Measurements from ENCODE around the gene ANO1. TPM values are rescaled to one million over a fixed set of nuclear protein-coding genes. Genes with fewer than 3 reads are reported as not detected.
A peak's percentile ranks its signal among the peaks of the same experiment; 100 is the strongest.

The ANO1 gene
- total RNA-seq, 6 experiments from 2014 or later, result not detected

DNA sequence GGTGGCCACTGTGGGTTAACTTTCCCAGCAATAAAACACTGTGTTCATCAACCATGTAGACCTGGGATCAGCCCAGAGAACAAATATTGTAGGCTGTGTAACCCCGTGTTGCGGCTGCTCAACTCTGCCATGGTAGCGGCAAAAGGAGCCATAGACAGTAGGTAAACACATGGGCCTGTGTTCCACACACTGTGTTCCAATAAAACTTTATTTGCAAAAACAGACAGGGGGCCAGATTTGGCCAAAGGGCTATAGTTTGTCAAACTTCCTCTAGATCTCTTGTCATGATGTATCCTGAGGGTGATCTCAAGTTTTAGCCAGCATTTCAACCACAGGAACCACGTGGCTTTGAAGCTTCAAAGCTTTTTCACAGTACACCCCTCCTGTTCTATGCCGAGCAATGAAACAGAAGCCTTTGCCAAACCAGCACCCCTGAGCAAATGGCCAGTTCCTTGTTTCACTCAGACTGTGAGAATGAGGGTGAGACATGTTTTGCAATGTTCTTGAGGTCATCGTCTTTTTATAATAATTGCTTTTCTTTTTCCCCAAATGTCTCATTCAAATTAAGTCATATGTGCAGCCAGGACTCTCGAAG, 75.1 kb downstream of the ANO1 start:
- no peaks in the 10 kb centered on the region for H3K4me1 Mint-ChIP-seq (ENCODE audit: low read depth)
- TF ChIP-seq, protein P1, sequence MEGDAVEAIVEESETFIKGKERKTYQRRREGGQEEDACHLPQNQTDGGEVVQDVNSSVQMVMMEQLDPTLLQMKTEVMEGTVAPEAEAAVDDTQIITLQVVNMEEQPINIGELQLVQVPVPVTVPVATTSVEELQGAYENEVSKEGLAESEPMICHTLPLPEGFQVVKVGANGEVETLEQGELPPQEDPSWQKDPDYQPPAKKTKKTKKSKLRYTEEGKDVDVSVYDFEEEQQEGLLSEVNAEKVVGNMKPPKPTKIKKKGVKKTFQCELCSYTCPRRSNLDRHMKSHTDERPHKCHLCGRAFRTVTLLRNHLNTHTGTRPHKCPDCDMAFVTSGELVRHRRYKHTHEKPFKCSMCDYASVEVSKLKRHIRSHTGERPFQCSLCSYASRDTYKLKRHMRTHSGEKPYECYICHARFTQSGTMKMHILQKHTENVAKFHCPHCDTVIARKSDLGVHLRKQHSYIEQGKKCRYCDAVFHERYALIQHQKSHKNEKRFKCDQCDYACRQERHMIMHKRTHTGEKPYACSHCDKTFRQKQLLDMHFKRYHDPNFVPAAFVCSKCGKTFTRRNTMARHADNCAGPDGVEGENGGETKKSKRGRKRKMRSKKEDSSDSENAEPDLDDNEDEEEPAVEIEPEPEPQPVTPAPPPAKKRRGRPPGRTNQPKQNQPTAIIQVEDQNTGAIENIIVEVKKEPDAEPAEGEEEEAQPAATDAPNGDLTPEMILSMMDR (IDR thresholded peaks at IDR 0.05), result no peak
- H3K9me3 Mint-ChIP-seq, result no peaks in the 10 kb centered on the region
- peaks cover 36% of the 10 kb centered on the region for H3K27me3 Mint-ChIP-seq (ENCODE audit: insufficient read depth)
- H3K27ac Mint-ChIP-seq, result no peak overlapping the region
- no peak for DNase-seq
- H3K36me3 Mint-ChIP-seq (ENCODE audit: low read depth), result no peaks in the 10 kb centered on the region
- H3K4me3 Mint-ChIP-seq, result no peak overlapping the region

DNA sequence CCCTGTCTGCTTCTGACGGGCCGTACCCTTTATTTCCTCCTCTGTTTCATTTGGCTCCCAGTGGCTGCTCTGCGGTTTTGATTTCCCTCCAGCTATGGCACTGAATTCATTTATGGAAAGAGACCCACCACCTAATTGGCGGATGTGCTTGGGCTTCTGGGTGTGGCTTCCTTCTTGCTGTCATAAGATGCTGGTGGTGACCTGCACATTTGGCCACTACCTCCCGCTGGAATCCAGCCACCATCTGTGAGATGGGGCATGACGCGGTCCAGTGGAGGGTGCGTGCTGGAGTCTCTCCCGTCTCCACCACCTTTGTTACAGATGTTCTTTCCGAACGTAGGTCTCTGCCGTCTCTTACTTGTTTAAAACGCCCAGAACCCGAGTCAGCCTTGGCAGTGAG, 77.3 kb downstream of the ANO1 start:
- no peak for DNase-seq
- Mint-ChIP-seq H3K36me3 (ENCODE audit: low read depth) (no peaks in the 10 kb centered on the region), H3K27me3 (ENCODE audit: insufficient read depth) (peaks cover 37% of the 10 kb centered on the region), H3K27ac (no peak overlapping the region), H3K4me3 (no peak overlapping the region), H3K4me1 (ENCODE audit: low read depth) (no peaks in the 10 kb centered on the region), H3K9me3 (no peaks in the 10 kb centered on the region)
- TF ChIP-seq, protein P1 (IDR thresholded peaks at IDR 0.05), result no peak

DNA sequence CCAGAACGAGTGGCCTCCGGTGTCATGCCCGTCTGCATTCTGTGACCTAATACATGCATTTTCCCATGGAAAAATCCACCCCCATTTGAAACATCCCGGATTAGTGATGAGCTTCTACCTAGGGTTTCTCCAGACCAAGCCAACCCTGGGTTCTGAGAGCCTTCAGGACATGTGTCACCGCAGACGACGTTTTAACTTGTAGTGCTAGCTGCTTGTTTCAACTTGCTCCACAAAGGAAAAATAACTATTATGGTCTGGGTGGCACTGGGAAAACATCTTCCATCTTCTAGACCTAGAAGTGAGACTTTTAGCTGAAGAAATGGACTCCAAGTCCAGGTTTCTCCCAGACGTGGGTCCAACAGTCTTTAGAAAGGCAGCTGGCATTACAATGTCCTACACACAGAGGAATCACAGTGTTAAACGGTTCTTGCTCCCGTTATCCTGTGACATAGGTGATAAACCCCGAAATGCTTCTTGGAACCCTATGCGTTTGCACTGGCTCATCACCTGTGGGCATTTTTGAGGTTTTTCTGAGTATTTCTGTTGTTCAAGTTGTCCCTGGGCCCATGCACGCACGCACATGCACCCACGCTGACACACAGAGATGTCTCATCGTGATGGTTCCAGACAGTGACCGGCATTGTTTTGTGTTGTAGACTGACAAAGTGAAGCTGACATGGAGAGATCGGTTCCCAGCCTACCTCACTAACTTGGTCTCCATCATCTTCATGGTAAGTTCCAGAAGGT, 78.3 kb downstream of the ANO1 start:
- Mint-ChIP-seq H3K27ac (no peak overlapping the region), H3K4me3 (no peak overlapping the region), H3K9me3 (no peaks in the 10 kb centered on the region), H3K36me3 (ENCODE audit: low read depth) (no peaks in the 10 kb centered on the region), H3K4me1 (ENCODE audit: low read depth) (no peaks in the 10 kb centered on the region), H3K27me3 (ENCODE audit: insufficient read depth) (peaks cover 37% of the 10 kb centered on the region)
- DNase-seq, result no peak
- TF ChIP-seq, protein P1 (IDR thresholded peaks at IDR 0.05), result no peak

DNA sequence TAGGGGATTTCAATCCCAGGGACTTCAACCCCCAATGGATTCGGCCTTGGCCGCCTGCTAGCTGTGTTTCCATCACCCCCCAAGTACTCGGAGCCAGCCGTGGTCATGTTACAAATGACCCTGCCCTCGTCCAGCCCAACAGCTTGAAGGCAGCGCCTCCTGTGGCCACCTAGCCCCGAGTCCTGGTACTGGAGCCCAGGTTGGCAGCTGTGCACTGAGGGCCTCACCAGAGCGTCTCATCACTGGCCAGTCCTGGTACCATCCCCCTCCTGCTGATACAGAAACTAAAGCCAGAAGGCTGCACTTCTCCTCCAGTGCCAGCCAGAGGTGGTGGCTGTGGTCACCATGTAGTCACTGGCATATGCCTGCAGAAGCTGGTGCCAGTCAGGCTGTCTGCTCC, 80.1 kb downstream of the ANO1 start:
- peak; percentile 1 for DNase-seq
- no peaks in the 10 kb centered on the region for H3K4me1 Mint-ChIP-seq (ENCODE audit: low read depth)
- H3K9me3 Mint-ChIP-seq, result no peaks in the 10 kb centered on the region
- H3K27ac Mint-ChIP-seq, result no peak overlapping the region
- no peaks in the 10 kb centered on the region for H3K36me3 Mint-ChIP-seq (ENCODE audit: low read depth)
- peaks cover 24% of the 10 kb centered on the region for H3K27me3 Mint-ChIP-seq (ENCODE audit: insufficient read depth)
- no peak overlapping the region for H3K4me3 Mint-ChIP-seq
- TF ChIP-seq, protein P1 (IDR thresholded peaks at IDR 0.05), result peak; percentile 67

DNA sequence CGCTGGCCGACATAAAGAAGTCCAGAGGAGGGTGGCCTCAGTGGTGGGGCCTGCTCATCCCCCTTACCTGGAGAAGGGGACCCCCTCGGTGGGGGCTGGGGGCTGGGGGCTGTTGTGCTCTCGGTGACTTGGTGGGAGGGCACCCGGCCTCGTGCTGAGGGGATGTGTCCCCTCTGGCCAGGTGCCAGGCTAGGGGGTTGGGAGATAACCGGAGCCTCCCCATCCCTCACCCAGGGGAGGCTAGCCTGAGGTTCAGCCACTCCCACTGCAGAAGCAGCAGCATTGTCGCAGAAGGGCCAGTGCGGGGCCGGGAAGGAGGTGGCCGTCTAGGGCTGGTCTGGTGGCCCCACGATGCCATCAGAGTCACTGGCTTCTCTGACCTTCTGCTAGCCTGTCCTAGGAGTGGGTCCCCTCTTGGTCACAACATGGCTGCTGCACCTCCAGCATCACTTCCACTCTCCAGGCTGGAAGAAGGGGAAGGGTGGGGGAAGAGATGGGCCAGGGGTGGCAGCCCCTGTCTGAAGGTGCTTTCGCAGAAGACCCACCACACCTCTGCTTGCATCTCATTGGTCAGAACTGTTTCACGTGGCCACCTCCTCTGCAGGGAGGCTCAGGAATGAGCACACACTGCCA, 80.8 kb downstream of the ANO1 start:
- Mint-ChIP-seq H3K4me3 (no peak overlapping the region), H3K27ac (no peak overlapping the region), H3K36me3 (ENCODE audit: low read depth) (no peaks in the 10 kb centered on the region), H3K4me1 (ENCODE audit: low read depth) (no peaks in the 10 kb centered on the region), H3K27me3 (ENCODE audit: insufficient read depth) (peaks cover 19% of the 10 kb centered on the region), H3K9me3 (no peaks in the 10 kb centered on the region)
- TF ChIP-seq, protein P1 (IDR thresholded peaks at IDR 0.05), result no peak
- DNase-seq, result no peak

Data from HFFc6 (cell line).